Measurements from ENCODE around the gene BOK. TPM values are rescaled to one million over a fixed set of nuclear protein-coding genes. Genes with fewer than 3 reads are reported as not detected.
A peak's percentile ranks its signal among the peaks of the same experiment; 100 is the strongest.

BOK gene
- total and polyA plus RNA-seq, 2 donors (not counting 3 experiments of a cell fraction or from before 2014, with no cell fraction given), result 76.0 to 95.5 TPM

DNA sequence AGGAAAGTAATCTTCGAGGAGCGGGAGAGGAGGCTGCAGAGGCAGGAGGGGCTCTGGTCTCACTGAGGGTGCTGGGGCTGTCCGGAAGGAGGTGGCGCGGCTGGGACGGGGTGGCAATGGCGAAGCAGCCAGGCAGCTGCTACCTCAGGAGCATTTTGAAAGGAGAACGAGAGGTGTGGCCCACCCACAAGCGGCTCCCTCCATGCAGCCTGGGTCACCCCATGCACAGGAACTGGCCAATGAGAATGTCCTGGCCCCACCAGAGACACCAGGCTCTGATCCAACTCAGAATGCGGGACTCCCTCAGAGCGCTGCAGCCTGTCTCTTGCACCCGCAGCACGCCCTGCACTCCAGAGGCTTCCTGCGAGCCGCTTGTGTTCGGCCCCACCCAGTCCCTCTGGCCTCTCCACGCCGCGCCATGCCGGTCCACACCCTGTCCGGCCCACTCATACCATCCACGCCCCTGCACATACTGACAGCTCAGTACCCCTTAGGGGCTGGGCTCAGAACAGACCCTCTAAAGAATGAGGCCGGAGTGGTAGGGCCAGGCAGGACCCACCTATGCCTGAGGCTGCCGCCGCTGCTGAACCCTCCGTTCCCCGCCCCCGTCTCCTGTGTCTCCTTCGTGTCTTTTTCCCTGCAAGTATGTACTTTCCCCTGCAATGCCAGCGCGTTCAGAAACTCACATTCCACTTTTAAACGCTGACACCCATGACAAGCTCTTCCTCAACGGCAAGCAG lies 6.4 kb upstream of the BOK start:
- H3K36me3 ChIP-seq (ENCODE audit: control insufficient read depth in 2 of 2, extremely low read depth in 1 of 2, insufficient read depth in 2 of 2, low read length in 2 of 2), result no peaks in the 10 kb centered on the region
- CTCF ChIA-PET, result no interaction called here
- POLR2A ChIA-PET, result no interaction called here
- H3K4me2 ChIP-seq (ENCODE audit: insufficient read depth, low read length), result no peak overlapping the region
- no peaks in the 10 kb centered on the region for H3K9me3 ChIP-seq (replicated peaks; ENCODE audit: control insufficient read depth, insufficient read depth, low read length)
- BruUV-seq (replicated peaks), result no TSS peak
- no peaks in the 10 kb centered on the region for H3K27me3 ChIP-seq (ENCODE audit: control insufficient read depth in 2 of 2, insufficient read depth in 2 of 2, low read length in 2 of 2)
- no peak overlapping the region for H3K9ac ChIP-seq (replicated peaks; ENCODE audit: extremely low read depth, insufficient read depth, low read length)
- no peak overlapping the region for H3K4me3 ChIP-seq (replicated peaks in 1 of 3; ENCODE audit: insufficient read depth in 1 of 3, low read depth in 1 of 3, low read length in 3 of 3)
- intact Hi-C loops (cut with micrococcal nuclease) (no loop called here), dilution Hi-C loops (cut with MboI; ENCODE audit: extremely low pct_ligation_motif_present, low sequenced_read_pairs) (no loop called here)
- peaks cover 16% of the 10 kb centered on the region for H3K4me1 ChIP-seq (ENCODE audit: control insufficient read depth, extremely low read depth, insufficient read depth, low read length)
- FAIRE-seq, result no peak
- peak overlapping the region; percentile 42 for H2AFZ ChIP-seq (ENCODE audit: low read depth, low read length)
- no peaks in the 10 kb centered on the region for H4K20me1 ChIP-seq (replicated peaks; ENCODE audit: control insufficient read depth, extremely low read depth, insufficient read depth, low read length)
- DNase-seq (ENCODE audit: low read depth, low spot score), result no peak
- no peaks in the 10 kb centered on the region for H3K9me1 ChIP-seq (replicated peaks; ENCODE audit: control insufficient read depth, extremely low read depth, insufficient read depth, low read length)
- no peaks in the 10 kb centered on the region for H3K79me2 ChIP-seq (ENCODE audit: control insufficient read depth, insufficient read depth, low read length)
- H3K27ac ChIP-seq (ENCODE audit: insufficient read depth, low read depth, low read length), result no peak overlapping the region
- TF ChIP-seq EZH2 (IDR thresholded peaks at IDR 0.05; ENCODE audit: borderline replicate concordance, low read depth, low read length, severe bottlenecking) (no peak), JUN (IDR thresholded peaks at IDR 0.05; ENCODE audit: borderline replicate concordance, insufficient read depth, insufficient read length, low read depth) (no peak), FOS (IDR thresholded peaks at IDR 0.05; ENCODE audit: borderline replicate concordance, insufficient read depth, low read length) (no peak), POLR2A (IDR thresholded peaks at IDR 0.05; ENCODE audit: low read depth, low read length) (no peak), POLR2AphosphoS5 (IDR thresholded peaks at IDR 0.05; ENCODE audit: insufficient read depth, low read depth, low read length) (no peak), MYC (IDR thresholded peaks at IDR 0.05; ENCODE audit: low read depth, low read length) (no peak), GATA2 (IDR thresholded peaks at IDR 0.05; ENCODE audit: insufficient read depth, insufficient read length, low read depth, low read length) (no peak)
- TF ChIP-seq, protein P1, sequence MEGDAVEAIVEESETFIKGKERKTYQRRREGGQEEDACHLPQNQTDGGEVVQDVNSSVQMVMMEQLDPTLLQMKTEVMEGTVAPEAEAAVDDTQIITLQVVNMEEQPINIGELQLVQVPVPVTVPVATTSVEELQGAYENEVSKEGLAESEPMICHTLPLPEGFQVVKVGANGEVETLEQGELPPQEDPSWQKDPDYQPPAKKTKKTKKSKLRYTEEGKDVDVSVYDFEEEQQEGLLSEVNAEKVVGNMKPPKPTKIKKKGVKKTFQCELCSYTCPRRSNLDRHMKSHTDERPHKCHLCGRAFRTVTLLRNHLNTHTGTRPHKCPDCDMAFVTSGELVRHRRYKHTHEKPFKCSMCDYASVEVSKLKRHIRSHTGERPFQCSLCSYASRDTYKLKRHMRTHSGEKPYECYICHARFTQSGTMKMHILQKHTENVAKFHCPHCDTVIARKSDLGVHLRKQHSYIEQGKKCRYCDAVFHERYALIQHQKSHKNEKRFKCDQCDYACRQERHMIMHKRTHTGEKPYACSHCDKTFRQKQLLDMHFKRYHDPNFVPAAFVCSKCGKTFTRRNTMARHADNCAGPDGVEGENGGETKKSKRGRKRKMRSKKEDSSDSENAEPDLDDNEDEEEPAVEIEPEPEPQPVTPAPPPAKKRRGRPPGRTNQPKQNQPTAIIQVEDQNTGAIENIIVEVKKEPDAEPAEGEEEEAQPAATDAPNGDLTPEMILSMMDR (IDR thresholded peaks at IDR 0.05; ENCODE audit: extremely low read depth in 1 of 2, insufficient read depth in 1 of 2, low read depth in 1 of 2, low read length in 2 of 2), result no peak
- TF ChIP-seq, protein P2, sequence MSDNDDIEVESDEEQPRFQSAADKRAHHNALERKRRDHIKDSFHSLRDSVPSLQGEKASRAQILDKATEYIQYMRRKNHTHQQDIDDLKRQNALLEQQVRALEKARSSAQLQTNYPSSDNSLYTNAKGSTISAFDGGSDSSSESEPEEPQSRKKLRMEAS (IDR thresholded peaks at IDR 0.05; ENCODE audit: insufficient read depth, insufficient read length), result no peak
